Mesenchymal stem cell (in vitro differentiated cells and primary cell): ENCODE data around the gene ULK4.
"Not testable (repeated sequence)": the region's sequence is repeated elsewhere in the genome, so short reads cannot be mapped to it uniquely, and the experiment has no call there.

Experiments
- DNase-seq: peaks from one replicate; pipeline ENCODE4 v3.0.0-alpha.2; 2013
- H2AFZ ChIP-seq: one replicate; pipeline ENCODE4 v1.6.1; 2013; ENCODE audit warnings: low read depth, mild to moderate bottlenecking, control low read depth, inconsistent platforms, low read length, moderate library complexity
- H2AK5ac ChIP-seq: 2 replicates; pipeline ENCODE4 v1.6.1; 2013; ENCODE audit warnings: low read length, moderate library complexity, mild to moderate bottlenecking, inconsistent platforms; ENCODE audit not compliant: severe bottlenecking
- H2BK120ac ChIP-seq: one replicate; pipeline ENCODE4 v1.6.1; 2013; ENCODE audit warnings: low read depth, mild to moderate bottlenecking, inconsistent platforms, low read length, moderate library complexity
- H2BK12ac ChIP-seq, 2 experiments: one replicate each; pipeline ENCODE4 v1.6.1; 2013; ENCODE audit warnings: inconsistent platforms in 2 of 2, low read length in 2 of 2, mild to moderate bottlenecking in 2 of 2, moderate library complexity in 2 of 2, control low read depth in 1 of 2
- H2BK15ac ChIP-seq: one replicate; pipeline ENCODE4 v1.6.1; 2013; ENCODE audit warnings: mild to moderate bottlenecking, low read depth, inconsistent platforms; ENCODE audit not compliant: poor library complexity, severe bottlenecking
- H2BK5ac ChIP-seq: 2 replicates; pipeline ENCODE4 v1.6.1; 2013; ENCODE audit warnings: low read depth, mild to moderate bottlenecking, low read length, control low read depth, inconsistent platforms; ENCODE audit not compliant: poor library complexity, severe bottlenecking
- H3K14ac ChIP-seq, 2 experiments: one replicate each; pipeline ENCODE4 v1.6.1; 2013; ENCODE audit warnings: inconsistent platforms in 2 of 2, low read length in 2 of 2, control low read depth in 1 of 2, mild to moderate bottlenecking in 1 of 2, moderate library complexity in 1 of 2
- H3K18ac ChIP-seq, 2 experiments: one replicate each; pipeline ENCODE4 v1.6.1; 2013; ENCODE audit warnings: inconsistent platforms in 2 of 2, low read length in 2 of 2, control low read depth in 1 of 2, low read depth in 1 of 2, mild to moderate bottlenecking in 1 of 2
- H3K23ac ChIP-seq, 2 experiments: one replicate each; pipeline ENCODE4 v1.6.1; 2013; ENCODE audit warnings: inconsistent platforms in 2 of 2, low read length in 2 of 2, mild to moderate bottlenecking in 2 of 2, moderate library complexity in 2 of 2, control low read depth in 1 of 2
- H3K27ac ChIP-seq: 2 replicates; pipeline ENCODE4 v1.5.1; 2013; ENCODE audit warnings: mild to moderate bottlenecking, moderate library complexity, low read length, control low read depth, inconsistent platforms; ENCODE audit not compliant: poor library complexity, severe bottlenecking
- H3K27me3 ChIP-seq, 2 experiments: 2 replicates each; pipeline versions ENCODE4 v1.6.1 to v1.7.0; 2013; ENCODE audit warnings: low read length in 2 of 2, mild to moderate bottlenecking in 2 of 2, moderate library complexity in 2 of 2, control low read depth in 1 of 2, inconsistent platforms in 1 of 2; ENCODE audit not compliant: control insufficient read depth in 1 of 2, insufficient read depth in 1 of 2
- H3K36me3 ChIP-seq, 2 experiments: 2 replicates each; pipeline versions ENCODE4 v1.6.1 to v1.7.0; 2013; ENCODE audit warnings: low read length in 2 of 2, control low read depth in 1 of 2, inconsistent platforms in 1 of 2, low read depth in 1 of 2, mild to moderate bottlenecking in 1 of 2; ENCODE audit not compliant: insufficient read depth in 2 of 2, control insufficient read depth in 1 of 2
- H3K4ac ChIP-seq, 2 experiments: one replicate each; pipeline ENCODE4 v1.6.1; 2013; ENCODE audit warnings: inconsistent platforms in 2 of 2, low read length in 2 of 2, mild to moderate bottlenecking in 2 of 2, moderate library complexity in 2 of 2, control low read depth in 1 of 2, low read depth in 1 of 2
- H3K4me1 ChIP-seq: 2 replicates; pipeline ENCODE4 v1.6.1; 2013; ENCODE audit warnings: low read depth, low read length, control low read depth; ENCODE audit not compliant: control insufficient read depth, insufficient read depth
- H3K4me2 ChIP-seq: 2 replicates; pipeline ENCODE4 v1.6.1; 2013; ENCODE audit warnings: low read length, mild to moderate bottlenecking, inconsistent platforms; ENCODE audit not compliant: poor library complexity, severe bottlenecking
- H3K4me3 ChIP-seq, 2 experiments: 2 replicates each; pipeline versions ENCODE4 v1.5.1 to v1.7.0; 2013; ENCODE audit warnings: low read length in 2 of 2, mild to moderate bottlenecking in 2 of 2, control low read depth in 1 of 2, low read depth in 1 of 2; ENCODE audit not compliant: insufficient read depth in 1 of 2
- H3K79me1 ChIP-seq: replicated peaks from 2 replicates; pipeline ENCODE4 v1.6.1; 2013; ENCODE audit warnings: mild to moderate bottlenecking, control low read depth, low read length, inconsistent platforms; ENCODE audit not compliant: poor library complexity, severe bottlenecking
- H3K9ac ChIP-seq: 2 replicates; pipeline ENCODE4 v1.7.0; 2013; ENCODE audit warnings: mild to moderate bottlenecking, low read length, moderate library complexity
- H3K9me3 ChIP-seq: 2 replicates; pipeline ENCODE4 v1.7.0; 2013; ENCODE audit warnings: mild to moderate bottlenecking, low read length; ENCODE audit not compliant: control insufficient read depth
- H4K8ac ChIP-seq: one replicate; pipeline ENCODE4 v1.6.1; 2013; ENCODE audit warnings: inconsistent platforms, mild to moderate bottlenecking, low read length, moderate library complexity
- H4K91ac ChIP-seq: one replicate; pipeline ENCODE4 v1.6.1; 2013; ENCODE audit warnings: mild to moderate bottlenecking, low read length, inconsistent platforms
- WGBS: methylation state at CpG from one replicate; pipeline ENCODE4 v1.1.7; 2013; ENCODE audit warnings: mixed read lengths; 5-methylcytosine and 5-hydroxymethylcytosine counted together

Gene ULK4

GRCh38 chr3:41866298-41866697 lies 95.6 kb downstream of the ULK4 start:
- Histone ChIP-seq H3K14ac (no peak overlapping the region), H2BK5ac (no peak overlapping the region), H3K23ac (no peak overlapping the region)

GRCh38 chr3:41863024-41863423 lies 98.9 kb downstream of the ULK4 start:
- Histone ChIP-seq H4K8ac (no peak overlapping the region), H3K4me2 (no peak overlapping the region), H4K91ac (no peak overlapping the region), H3K27ac (no peak overlapping the region), H2BK15ac (no peak overlapping the region), H3K4me3 (no peak overlapping the region), H2AFZ (no peak overlapping the region), H2AK5ac (no peak overlapping the region), H3K27me3 (no peaks in the 10 kb centered on the region), H2BK5ac (no peak overlapping the region), H3K4me1 (no peaks in the 10 kb centered on the region), H3K18ac (no peak overlapping the region), H3K9ac (no peak overlapping the region), H2BK120ac (no peak overlapping the region), H3K23ac (no peak overlapping the region), H3K79me1 (no peaks in the 10 kb centered on the region), H3K9me3 (no peaks in the 10 kb centered on the region), H3K4ac (no peak overlapping the region), H3K36me3 (no peaks in the 10 kb centered on the region), H2BK12ac (no peak overlapping the region), H3K14ac (no peak overlapping the region)
- no peak for DNase-seq
- no CpG with 5 or more reads among the region's 1 CpG for WGBS

More at GRCh38 chr3:41866298-41866697, 95.6 kb downstream of the ULK4 start:
- DNase-seq = no peak
- no peak overlapping the region for H3K9ac ChIP-seq
- H3K27ac ChIP-seq = no peak overlapping the region
- H3K27me3 ChIP-seq = no peaks in the 10 kb centered on the region
- no peak overlapping the region for H2AFZ ChIP-seq
- H3K18ac ChIP-seq = no peak overlapping the region
- no peak overlapping the region for H3K4ac ChIP-seq
- H3K9me3 ChIP-seq = no peaks in the 10 kb centered on the region
- no peaks in the 10 kb centered on the region for H3K4me1 ChIP-seq
- H2BK120ac ChIP-seq = no peak overlapping the region
- no peaks in the 10 kb centered on the region for H3K36me3 ChIP-seq
- no peak overlapping the region for H3K4me3 ChIP-seq
- H2BK12ac ChIP-seq = no peak overlapping the region
- no peak overlapping the region for H3K4me2 ChIP-seq
- no peak overlapping the region for H2AK5ac ChIP-seq
- no peaks in the 10 kb centered on the region for H3K79me1 ChIP-seq
- WGBS = 94% methylated on average over 4 of the region's 6 CpGs
- no peak overlapping the region for H4K91ac ChIP-seq
- H4K8ac ChIP-seq = no peak overlapping the region
- no peak overlapping the region for H2BK15ac ChIP-seq

DNA sequence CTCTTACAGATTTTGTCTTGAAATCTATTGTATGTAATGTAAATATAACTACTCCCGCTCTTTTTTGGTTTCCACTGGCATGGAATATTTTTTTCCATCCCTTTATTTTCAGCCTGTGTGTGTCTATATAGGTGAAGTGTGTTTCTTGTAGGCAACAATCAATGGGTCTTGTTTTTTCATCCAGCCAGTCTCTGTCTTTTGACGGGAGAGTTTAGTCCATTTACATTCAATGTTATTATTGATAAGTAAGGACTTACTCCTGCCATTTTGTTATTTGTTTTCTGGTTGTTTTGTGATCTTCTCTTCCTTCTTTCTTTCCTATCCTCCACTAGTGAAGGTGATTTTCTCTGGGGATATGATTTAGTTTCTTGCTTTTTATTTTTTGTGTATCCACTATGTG lies 101.4 kb downstream of the ULK4 start:
- not testable (repeated sequence) for H3K4me1 ChIP-seq, H3K4me3 ChIP-seq, H2AK5ac ChIP-seq, H2AFZ ChIP-seq, H3K9me3 ChIP-seq, H2BK12ac ChIP-seq, H3K18ac ChIP-seq, H3K36me3 ChIP-seq, DNase-seq, H2BK5ac ChIP-seq, H4K8ac ChIP-seq, H3K14ac ChIP-seq, H3K79me1 ChIP-seq, H3K23ac ChIP-seq, H2BK15ac ChIP-seq, H4K91ac ChIP-seq, H2BK120ac ChIP-seq, H3K27ac ChIP-seq, H3K4me2 ChIP-seq, H3K27me3 ChIP-seq, H3K4ac ChIP-seq, H3K9ac ChIP-seq
- WGBS = no CpG with 5 or more reads among the region's 2 CpGs

- Histone ChIP-seq H2BK15ac (no peak overlapping the region), H2BK5ac (no peak overlapping the region), H3K14ac (no peak overlapping the region), H3K4me1 (no peaks in the 10 kb centered on the region), H3K4ac (no peak overlapping the region), H4K8ac (no peak overlapping the region), H3K36me3 (no peaks in the 10 kb centered on the region), H3K9me3 (no peaks in the 10 kb centered on the region), H4K91ac (no peak overlapping the region), H3K27me3 (no peaks in the 10 kb centered on the region), H2BK120ac (no peak overlapping the region), H2BK12ac (no peak overlapping the region), H3K4me3 (no peak overlapping the region), H3K23ac (no peak overlapping the region), H2AFZ (no peak overlapping the region), H3K79me1 (no peaks in the 10 kb centered on the region), H3K27ac (no peak overlapping the region), H3K9ac (no peak overlapping the region), H3K18ac (no peak overlapping the region), H2AK5ac (no peak overlapping the region), H3K4me2 (no peak overlapping the region)
- DNase-seq = no peak
- WGBS = 90% methylated on average over 6 of the region's 6 CpGs
Measured at GRCh38 chr3:41854956-41855355, 106.9 kb downstream of the ULK4 start.
